ENCODE measurements around the gene CNGA4.
"Not testable (repeated sequence)": the region's sequence is repeated elsewhere in the genome, so short reads cannot be mapped to it uniquely, and the experiment has no call there.

CNGA4 gene

DNA sequence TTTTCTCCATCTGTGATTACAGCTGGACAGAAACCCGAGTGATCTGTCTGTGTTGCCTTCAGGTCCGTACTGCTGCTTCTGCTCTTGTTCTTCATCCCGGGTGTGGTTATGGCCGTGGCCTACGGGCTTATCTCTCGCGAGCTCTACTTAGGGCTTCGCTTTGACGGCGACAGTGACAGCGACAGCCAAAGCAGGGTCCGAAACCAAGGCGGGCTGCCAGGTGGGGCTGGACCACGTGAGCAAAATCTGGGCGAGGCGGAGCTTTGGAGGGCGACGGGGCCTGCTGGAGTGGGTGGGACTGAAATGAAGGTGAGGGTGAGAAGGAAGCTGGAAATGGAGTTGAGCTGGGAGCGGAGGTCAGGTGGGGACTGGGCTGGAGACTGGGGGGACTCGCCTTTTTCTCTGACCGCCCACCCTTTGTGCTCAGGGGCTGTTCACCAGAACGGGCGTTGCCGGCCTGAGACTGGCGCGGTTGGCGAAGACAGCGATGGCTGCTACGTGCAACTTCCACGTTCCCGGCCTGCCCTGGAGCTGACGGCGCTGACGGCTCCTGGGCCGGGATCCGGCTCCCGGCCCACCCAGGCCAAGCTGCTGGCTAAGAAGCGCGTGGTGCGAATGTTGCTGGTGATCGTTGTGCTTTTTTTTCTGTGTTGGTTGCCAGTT, 31.8 kb downstream of the CNGA4 start:
- DNase-seq: no peak

DNA sequence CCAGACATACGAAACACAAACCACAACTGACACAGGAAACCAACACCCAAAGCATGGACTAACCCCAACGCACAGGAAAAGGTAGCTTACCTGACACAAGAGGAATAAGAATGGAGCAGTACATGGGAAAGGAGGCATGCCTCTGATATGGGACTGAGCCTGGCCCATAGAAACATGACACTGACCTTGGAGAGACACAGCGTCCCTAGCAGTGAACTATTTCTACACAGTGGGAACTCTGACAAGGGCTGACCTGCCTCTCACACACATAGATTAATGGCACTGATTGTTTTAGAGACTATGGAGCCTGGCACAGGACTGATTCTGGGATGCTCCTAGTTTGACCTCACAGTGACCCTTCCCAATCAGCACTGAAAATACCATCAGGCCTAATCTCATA, 32.7 kb downstream of the CNGA4 start:
- no peak for DNase-seq

DNA sequence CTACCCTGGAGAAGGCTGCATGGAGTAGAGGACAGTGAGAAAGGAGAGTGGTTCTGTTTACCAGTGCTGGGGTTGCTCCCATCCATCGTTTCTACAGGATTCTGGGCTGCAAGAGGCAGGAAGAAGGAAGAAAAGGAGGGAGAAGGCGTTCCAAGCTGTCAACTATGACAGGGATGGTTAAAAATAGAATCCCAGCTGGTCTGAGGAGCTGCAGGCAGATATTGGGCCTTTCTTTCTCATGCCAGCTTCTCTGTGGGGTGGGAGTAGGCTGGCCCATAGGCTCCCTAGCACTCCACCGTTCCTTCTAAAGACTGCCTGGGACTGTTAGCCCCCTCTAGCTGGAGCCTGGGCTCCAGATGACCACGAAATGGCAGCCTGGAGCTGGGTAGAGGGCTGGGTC, 34.3 kb downstream of the CNGA4 start:
- no peak for DNase-seq

DNA sequence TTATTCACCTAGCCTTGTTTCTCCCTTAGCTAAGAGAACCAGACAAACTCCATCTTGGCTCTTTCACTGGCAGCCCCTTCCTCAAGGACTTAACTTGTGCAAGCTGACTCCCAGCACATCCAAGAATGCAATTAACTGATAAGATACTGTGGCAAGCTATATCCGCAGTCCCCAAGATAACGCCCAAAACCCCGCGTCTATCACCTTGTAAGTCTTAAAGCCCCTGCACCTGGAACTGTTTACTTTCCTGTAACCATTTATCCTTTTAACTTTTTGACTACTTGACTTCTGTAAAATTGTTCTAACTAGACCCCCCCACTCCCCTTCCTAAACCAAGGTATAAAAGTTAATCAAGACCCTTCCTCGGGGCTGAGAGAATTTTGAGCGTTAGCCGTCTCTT, 41.9 kb downstream of the CNGA4 start:
- not testable (repeated sequence) for DNase-seq

DNA sequence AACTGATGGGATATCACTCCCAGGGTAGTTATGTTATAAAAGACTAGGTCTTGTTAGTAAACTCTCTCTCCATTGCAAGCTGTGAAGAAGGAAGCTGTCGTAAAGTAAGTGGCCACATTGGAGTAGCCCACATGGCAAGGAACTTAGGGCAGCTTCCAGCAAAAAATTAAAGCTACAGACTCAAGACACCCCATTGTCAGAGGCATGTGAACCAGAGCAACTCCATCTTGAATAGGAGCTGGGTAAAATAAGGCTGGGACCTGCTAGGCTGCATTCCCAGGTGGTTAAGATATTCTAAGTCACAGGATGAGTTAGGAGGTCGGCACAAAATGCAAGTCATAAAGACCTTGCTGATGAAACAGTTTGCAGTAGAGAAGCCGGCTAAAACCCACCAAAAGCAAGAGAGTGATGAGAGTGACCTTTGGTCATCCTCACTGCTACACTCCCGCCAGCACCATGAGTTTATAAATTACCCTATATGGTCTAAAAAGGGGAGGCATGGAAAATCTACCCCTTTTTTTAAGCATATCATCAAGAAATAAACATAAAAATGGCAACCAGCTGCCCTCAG, 44.6 kb downstream of the CNGA4 start:
- no peak for DNase-seq

DNA sequence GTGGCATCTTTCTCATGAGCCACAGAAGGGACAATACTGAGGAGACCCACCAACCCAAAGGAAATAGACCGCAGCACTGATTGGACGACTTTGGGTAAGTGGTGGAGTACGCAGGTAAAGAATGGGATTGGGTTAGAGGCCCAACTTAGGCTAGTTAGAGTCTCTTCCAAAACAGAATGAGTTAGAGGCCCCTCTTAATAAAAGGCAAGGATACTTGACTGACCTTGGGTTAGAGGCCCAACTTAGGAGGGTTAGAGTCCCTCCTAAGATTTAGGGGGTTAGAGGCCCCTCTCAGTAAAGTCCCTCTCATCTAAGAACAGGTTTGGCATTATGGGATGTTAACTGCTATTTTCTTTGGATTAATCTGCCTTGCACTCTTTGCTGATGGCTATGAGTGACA, 45.4 kb downstream of the CNGA4 start:
- DNase-seq: no peak

DNA sequence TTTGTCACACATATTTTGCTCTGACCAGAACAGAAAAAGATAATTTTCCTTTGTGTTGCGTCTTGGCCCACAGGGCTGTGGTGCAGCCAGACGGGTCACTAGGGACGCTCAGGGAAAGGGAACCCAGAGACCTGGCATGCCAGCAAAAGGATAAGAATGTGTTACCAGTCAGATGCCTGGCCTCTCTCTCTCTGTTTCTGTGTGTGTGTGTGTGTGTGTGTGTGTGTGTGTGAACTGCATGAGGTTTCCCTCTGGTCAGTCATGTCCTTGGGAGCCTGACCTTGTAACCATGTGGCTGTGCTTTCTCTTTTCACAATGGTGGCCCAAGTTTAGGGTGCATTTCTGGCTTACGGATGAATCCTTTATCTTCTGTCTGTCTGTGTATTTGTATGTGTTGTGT, 46.1 kb downstream of the CNGA4 start:
- no peak for DNase-seq

Data from KG1 (cell line).